GM15510 (cell line): ENCODE data around the gene DMRT3.

Source experiments
- POLR2A ChIP-seq: IDR thresholded peaks from 3 replicates; pipeline ENCODE4 v1.6.1; 2011; ENCODE audit warnings: borderline replicate concordance; ENCODE audit not compliant: insufficient read length; ENCODE audit errors: extremely low read depth

Gene DMRT3

GRCh38 chr9:1009101-1009707 is 32.7 kb downstream of the DMRT3 start:
- TF ChIP-seq POLR2A, result no peak

GRCh38 chr9:1013021-1013420 is 36.6 kb downstream of the DMRT3 start:
- TF ChIP-seq POLR2A, result no peak

GRCh38 chr9:1014225-1014624 is 37.8 kb downstream of the DMRT3 start:
- no peak for TF ChIP-seq POLR2A

GRCh38 chr9:1014640-1015039 is 38.2 kb downstream of the DMRT3 start:
- TF ChIP-seq POLR2A, result no peak

- no peak for TF ChIP-seq POLR2A
Observed at GRCh38 chr9:1018121-1018520, 41.7 kb downstream of the DMRT3 start.

- TF ChIP-seq POLR2A, result no peak
Observed at GRCh38 chr9:1024112-1024511, 47.7 kb downstream of the DMRT3 start.

- no peak for TF ChIP-seq POLR2A
Observed at GRCh38 chr9:1025131-1025530, 48.7 kb downstream of the DMRT3 start.

GRCh38 chr9:1026219-1026618 is 49.8 kb downstream of the DMRT3 start:
- no peak for TF ChIP-seq POLR2A

- TF ChIP-seq POLR2A, result no peak
Observed at GRCh38 chr9:1028501-1029190, 52.2 kb downstream of the DMRT3 start.

GRCh38 chr9:1031951-1032601 is 55.6 kb downstream of the DMRT3 start:
- no peak for TF ChIP-seq POLR2A

GRCh38 chr9:1034271-1034670 is 57.8 kb downstream of the DMRT3 start:
- TF ChIP-seq POLR2A, result no peak

- TF ChIP-seq POLR2A, result no peak
Observed at GRCh38 chr9:1039589-1039988, 63.1 kb downstream of the DMRT3 start.
